ENCODE measurements around the gene ZFYVE26.

GRCh38 chr14:67817750-67818438 lies 1.5 kb upstream of the ZFYVE26 start:
- no peak for TF ChIP-seq CTCF (IDR thresholded peaks at IDR 0.05)
- TF ChIP-seq EP300 (IDR thresholded peaks at IDR 0.05) = no peak
- no peak for TF ChIP-seq POLR2AphosphoS5 (IDR thresholded peaks at IDR 0.05)
- no peak for TF ChIP-seq POLR2A (IDR thresholded peaks at IDR 0.05; ENCODE audit: low read depth)

Measured in esophagus muscularis mucosa (tissue), 4 donors.